ENCODE measurements around the gene CCNB1. TPM values are rescaled to one million over a fixed set of nuclear protein-coding genes. Genes with fewer than 3 reads are reported as not detected.

CCNB1 gene
- polyA plus RNA-seq, 1 donor from 2014 or later = 13.0 TPM

DNA sequence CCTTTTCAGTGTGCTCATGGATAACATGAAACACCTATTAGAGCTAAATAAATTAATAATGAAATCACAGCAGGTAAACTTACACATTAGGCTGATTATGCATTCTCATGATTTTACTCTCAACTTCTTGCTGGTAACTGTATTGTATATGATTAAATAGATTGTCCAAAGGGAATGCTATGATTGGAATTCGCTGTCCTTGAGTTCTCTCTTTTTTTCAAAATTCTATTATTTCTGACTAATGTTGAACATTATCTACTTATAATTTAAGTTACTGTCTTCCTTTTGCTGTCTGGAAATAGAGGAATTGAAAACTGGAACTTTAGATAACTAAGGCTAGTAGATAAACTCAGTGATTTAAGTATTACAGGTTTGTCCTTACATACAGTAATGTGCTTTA is 35.5 kb downstream of the CCNB1 start:
- Histone ChIP-seq H3K36me3 (ENCODE audit: insufficient read depth, low read length) (no peaks in the 10 kb centered on the region), H3K27me3 (ENCODE audit: insufficient read depth, low read depth, low read length) (no peaks in the 10 kb centered on the region), H3K79me2 (replicated peaks; ENCODE audit: insufficient read depth, low read length) (no peaks in the 10 kb centered on the region), H3K9me3 (ENCODE audit: low read length) (no peaks in the 10 kb centered on the region), H3K9me2 (ENCODE audit: insufficient read depth, low read length) (no peaks in the 10 kb centered on the region), H3K4me3 (ENCODE audit: low read length) (no peak overlapping the region), H4K20me1 (ENCODE audit: insufficient read depth) (no peaks in the 10 kb centered on the region), H3K9ac (ENCODE audit: low read length) (no peak overlapping the region), H2AFZ (ENCODE audit: low read depth, low read length) (no peak overlapping the region), H3K27ac (ENCODE audit: low read length) (no peak overlapping the region), H3K4me2 (ENCODE audit: low read length) (no peak overlapping the region), H3F3A (ENCODE audit: insufficient read depth, low read length, poor library complexity, severe bottlenecking) (no peaks in the 10 kb centered on the region)
- TF ChIP-seq RAD21 (conservative IDR thresholded peaks at IDR 0.05) = no peak
- no peak for TF ChIP-seq EZH2 (IDR thresholded peaks at IDR 0.05; ENCODE audit: borderline replicate concordance, insufficient read depth, low read length, poor library complexity, severe bottlenecking)
- TF ChIP-seq, protein P1, sequence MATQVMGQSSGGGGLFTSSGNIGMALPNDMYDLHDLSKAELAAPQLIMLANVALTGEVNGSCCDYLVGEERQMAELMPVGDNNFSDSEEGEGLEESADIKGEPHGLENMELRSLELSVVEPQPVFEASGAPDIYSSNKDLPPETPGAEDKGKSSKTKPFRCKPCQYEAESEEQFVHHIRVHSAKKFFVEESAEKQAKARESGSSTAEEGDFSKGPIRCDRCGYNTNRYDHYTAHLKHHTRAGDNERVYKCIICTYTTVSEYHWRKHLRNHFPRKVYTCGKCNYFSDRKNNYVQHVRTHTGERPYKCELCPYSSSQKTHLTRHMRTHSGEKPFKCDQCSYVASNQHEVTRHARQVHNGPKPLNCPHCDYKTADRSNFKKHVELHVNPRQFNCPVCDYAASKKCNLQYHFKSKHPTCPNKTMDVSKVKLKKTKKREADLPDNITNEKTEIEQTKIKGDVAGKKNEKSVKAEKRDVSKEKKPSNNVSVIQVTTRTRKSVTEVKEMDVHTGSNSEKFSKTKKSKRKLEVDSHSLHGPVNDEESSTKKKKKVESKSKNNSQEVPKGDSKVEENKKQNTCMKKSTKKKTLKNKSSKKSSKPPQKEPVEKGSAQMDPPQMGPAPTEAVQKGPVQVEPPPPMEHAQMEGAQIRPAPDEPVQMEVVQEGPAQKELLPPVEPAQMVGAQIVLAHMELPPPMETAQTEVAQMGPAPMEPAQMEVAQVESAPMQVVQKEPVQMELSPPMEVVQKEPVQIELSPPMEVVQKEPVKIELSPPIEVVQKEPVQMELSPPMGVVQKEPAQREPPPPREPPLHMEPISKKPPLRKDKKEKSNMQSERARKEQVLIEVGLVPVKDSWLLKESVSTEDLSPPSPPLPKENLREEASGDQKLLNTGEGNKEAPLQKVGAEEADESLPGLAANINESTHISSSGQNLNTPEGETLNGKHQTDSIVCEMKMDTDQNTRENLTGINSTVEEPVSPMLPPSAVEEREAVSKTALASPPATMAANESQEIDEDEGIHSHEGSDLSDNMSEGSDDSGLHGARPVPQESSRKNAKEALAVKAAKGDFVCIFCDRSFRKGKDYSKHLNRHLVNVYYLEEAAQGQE (IDR thresholded peaks at IDR 0.05; ENCODE audit: borderline replicate concordance) = no peak
- TF ChIP-seq TAF1 (IDR thresholded peaks at IDR 0.05; ENCODE audit: low read depth) = no peak
- TF ChIP-seq SMC3 (conservative IDR thresholded peaks at IDR 0.05; ENCODE audit: poor library complexity) = no peak

DNA sequence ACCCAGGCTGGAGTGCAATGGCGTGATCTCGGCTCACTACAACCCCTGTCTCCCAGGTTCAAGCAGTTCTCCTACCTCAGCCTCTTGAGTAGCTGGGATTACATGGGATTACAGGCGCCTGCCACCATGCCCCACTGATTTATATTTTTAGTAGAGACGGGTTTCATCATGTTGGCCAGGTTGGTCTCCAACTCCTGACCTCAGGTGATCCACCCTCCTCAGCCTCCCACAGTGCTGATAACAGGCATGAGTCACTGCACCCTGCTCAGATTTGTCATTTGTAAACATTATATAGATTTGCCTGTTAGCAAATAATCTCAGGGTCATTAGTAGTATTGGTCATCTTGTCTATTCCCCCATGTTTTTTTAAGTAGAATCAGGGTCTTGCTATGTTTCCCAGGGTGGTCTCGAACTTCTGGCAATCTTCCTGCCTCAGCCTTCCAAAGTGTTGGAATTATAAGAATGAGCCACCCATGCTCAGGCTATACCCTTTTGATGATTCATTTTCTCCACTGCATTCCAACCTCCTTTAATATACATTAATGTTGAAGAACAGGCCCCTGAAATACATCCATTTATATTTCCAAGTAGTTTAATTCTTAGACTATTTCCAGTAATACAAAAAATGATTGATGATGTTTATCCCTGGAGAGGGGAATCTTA is 39.7 kb downstream of the CCNB1 start:
- TF ChIP-seq, protein P2, sequence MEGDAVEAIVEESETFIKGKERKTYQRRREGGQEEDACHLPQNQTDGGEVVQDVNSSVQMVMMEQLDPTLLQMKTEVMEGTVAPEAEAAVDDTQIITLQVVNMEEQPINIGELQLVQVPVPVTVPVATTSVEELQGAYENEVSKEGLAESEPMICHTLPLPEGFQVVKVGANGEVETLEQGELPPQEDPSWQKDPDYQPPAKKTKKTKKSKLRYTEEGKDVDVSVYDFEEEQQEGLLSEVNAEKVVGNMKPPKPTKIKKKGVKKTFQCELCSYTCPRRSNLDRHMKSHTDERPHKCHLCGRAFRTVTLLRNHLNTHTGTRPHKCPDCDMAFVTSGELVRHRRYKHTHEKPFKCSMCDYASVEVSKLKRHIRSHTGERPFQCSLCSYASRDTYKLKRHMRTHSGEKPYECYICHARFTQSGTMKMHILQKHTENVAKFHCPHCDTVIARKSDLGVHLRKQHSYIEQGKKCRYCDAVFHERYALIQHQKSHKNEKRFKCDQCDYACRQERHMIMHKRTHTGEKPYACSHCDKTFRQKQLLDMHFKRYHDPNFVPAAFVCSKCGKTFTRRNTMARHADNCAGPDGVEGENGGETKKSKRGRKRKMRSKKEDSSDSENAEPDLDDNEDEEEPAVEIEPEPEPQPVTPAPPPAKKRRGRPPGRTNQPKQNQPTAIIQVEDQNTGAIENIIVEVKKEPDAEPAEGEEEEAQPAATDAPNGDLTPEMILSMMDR (IDR thresholded peaks at IDR 0.05; ENCODE audit: poor library complexity, severe bottlenecking) = no peak
- TF ChIP-seq RAD21 (conservative IDR thresholded peaks at IDR 0.05) = no peak
- no peak for TF ChIP-seq SMC3 (conservative IDR thresholded peaks at IDR 0.05; ENCODE audit: poor library complexity)
- no peak for TF ChIP-seq MXI1 (conservative IDR thresholded peaks at IDR 0.05; ENCODE audit: poor library complexity, severe bottlenecking)
- TF ChIP-seq, protein P1 (IDR thresholded peaks at IDR 0.05; ENCODE audit: borderline replicate concordance) = no peak
- TF ChIP-seq TAF1 (IDR thresholded peaks at IDR 0.05; ENCODE audit: low read depth) = no peak
- TF ChIP-seq EZH2 (IDR thresholded peaks at IDR 0.05; ENCODE audit: borderline replicate concordance, insufficient read depth, low read length, poor library complexity, severe bottlenecking) = no peak
- TF ChIP-seq POLR2AphosphoS5 (IDR thresholded peaks at IDR 0.05) = no peak
- H3K27ac ChIP-seq (ENCODE audit: low read length) = no peak overlapping the region
- no peak overlapping the region for H2AFZ ChIP-seq (ENCODE audit: low read depth, low read length)
- H3K27me3 ChIP-seq (ENCODE audit: insufficient read depth, low read depth, low read length) = no peaks in the 10 kb centered on the region
- no peaks in the 10 kb centered on the region for H3K9me3 ChIP-seq (ENCODE audit: low read length)
- no peaks in the 10 kb centered on the region for H3K79me2 ChIP-seq (replicated peaks; ENCODE audit: insufficient read depth, low read length)
- H3F3A ChIP-seq (ENCODE audit: insufficient read depth, low read length, poor library complexity, severe bottlenecking) = no peaks in the 10 kb centered on the region
- H4K20me1 ChIP-seq (ENCODE audit: insufficient read depth) = no peaks in the 10 kb centered on the region
- no peak overlapping the region for H3K9ac ChIP-seq (ENCODE audit: low read length)
- H3K4me2 ChIP-seq (ENCODE audit: low read length) = no peak overlapping the region
- no peaks in the 10 kb centered on the region for H3K36me3 ChIP-seq (ENCODE audit: insufficient read depth, low read length)
- H3K9me2 ChIP-seq (ENCODE audit: insufficient read depth, low read length) = no peaks in the 10 kb centered on the region
- no peak overlapping the region for H3K4me3 ChIP-seq (ENCODE audit: low read length)

Measured in neural cell (in vitro differentiated cells).